ENCODE results near the gene GLT8D2.

The GLT8D2 gene

GRCh38 chr12:103944964-103945363 lies 105.0 kb downstream of the GLT8D2 start:
- no peak for DNase-seq
